Measurements from ENCODE around the gene TMEM169.

The TMEM169 gene

DNA sequence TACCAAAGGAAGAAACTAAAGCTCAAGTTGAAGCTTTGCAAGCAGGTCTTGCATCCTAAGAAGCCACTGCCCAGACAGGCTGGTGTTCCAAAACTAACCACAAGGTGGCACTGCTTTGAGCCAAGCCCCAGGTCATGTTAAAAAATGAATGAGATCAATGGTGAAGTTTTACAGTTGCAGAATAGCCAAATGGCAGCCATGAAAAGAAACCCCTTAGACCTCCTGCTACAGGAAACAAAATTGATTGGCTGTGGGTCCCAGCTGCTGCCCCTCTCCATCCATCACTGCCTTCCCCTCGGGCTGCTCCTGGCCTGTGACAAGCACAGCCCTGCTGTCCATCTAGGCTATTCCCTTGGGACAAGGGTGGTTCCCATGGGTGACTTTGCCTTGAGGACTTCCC is 47.7 kb upstream of the TMEM169 start:
- no peak overlapping the region for H3K27ac ChIP-seq (ENCODE audit: extremely low read depth, low read depth, low read length)
- H3K4me1 ChIP-seq (ENCODE audit: control insufficient read depth, insufficient read depth, low read length) = no peaks in the 10 kb centered on the region
- ChIA-PET POLR2A (no interaction called here), CTCF (interaction anchor here (0.6 to 5.6 kb wide), 22 partner anchors 8 to 1368 kb away, joined by 3 to 52 read pairs (median 4); partner anchors contain the start of genes PECR and TMEM169)
- no peaks in the 10 kb centered on the region for H3K9me3 ChIP-seq (ENCODE audit: control insufficient read depth, insufficient read depth, low read depth, low read length)
- H3K36me3 ChIP-seq (ENCODE audit: control insufficient read depth in 2 of 2, insufficient read depth in 1 of 2, low read length in 2 of 2) = peaks cover 0 to 46% of the 10 kb centered on the region in 2 experiments; a peak in 1 of 3 replicates
- H3K4me3 ChIP-seq (ENCODE audit: low read depth, low read length) = no peak overlapping the region
- peak; percentile 18; the same call in 1 of the 2 replicates for TF ChIP-seq ZNF654 (tag by site-specific recombination; IDR thresholded peaks at IDR 0.05; ENCODE audit: low read depth)
- TF ChIP-seq SALL2 (tag by site-specific recombination; IDR thresholded peaks at IDR 0.05; ENCODE audit: borderline replicate concordance) = no peak
- no peak for TF ChIP-seq ZNF148 (tag by site-specific recombination; IDR thresholded peaks at IDR 0.05; ENCODE audit: borderline replicate concordance)
- TF ChIP-seq SP7 (tag by site-specific recombination; IDR thresholded peaks at IDR 0.05) = no peak
- TF ChIP-seq ZBTB48 (tag by site-specific recombination; IDR thresholded peaks at IDR 0.05) = no peak

- Histone ChIP-seq H3K27ac (ENCODE audit: extremely low read depth, low read depth, low read length) (no peak overlapping the region), H3K9me3 (ENCODE audit: control insufficient read depth, insufficient read depth, low read depth, low read length) (no peaks in the 10 kb centered on the region), H3K4me3 (ENCODE audit: low read depth, low read length) (no peak overlapping the region), H3K36me3 (ENCODE audit: control insufficient read depth in 2 of 2, insufficient read depth in 1 of 2, low read length in 2 of 2) (peaks cover 6 to 63% of the 10 kb centered on the region in 2 experiments; a peak in 2 of 3 replicates), H3K4me1 (ENCODE audit: control insufficient read depth, insufficient read depth, low read length) (no peaks in the 10 kb centered on the region)
- CTCF ChIA-PET = interaction anchor here (0.7 to 0.9 kb wide), 2 partner anchors 8 to 90 kb away, joined by 3 to 4 read pairs; no protein-coding TSS in a partner anchor
- POLR2A ChIA-PET = no interaction called here
- TF ChIP-seq ZNF423 (tag by site-specific recombination; IDR thresholded peaks at IDR 0.05) (no peak), ZBTB20 (tag by site-specific recombination; IDR thresholded peaks at IDR 0.05) (no peak), ZNF394 (tag by site-specific recombination; IDR thresholded peaks at IDR 0.05; ENCODE audit: borderline replicate concordance) (no peak), ZNF280D (tag by site-specific recombination; IDR thresholded peaks at IDR 0.05) (no peak), SP3 (tag by site-specific recombination; IDR thresholded peaks at IDR 0.05) (no peak), RBAK (tag by site-specific recombination; IDR thresholded peaks at IDR 0.05) (no peak), ZNF114 (tag by site-specific recombination; IDR thresholded peaks at IDR 0.05) (no peak), YY2 (tag by site-specific recombination; IDR thresholded peaks at IDR 0.05) (no peak), BCL11B (tag by site-specific recombination; IDR thresholded peaks at IDR 0.05; ENCODE audit: low read depth) (no peak), ZNF2 (tag by site-specific recombination; IDR thresholded peaks at IDR 0.05) (no peak), MYNN (tag by site-specific recombination; IDR thresholded peaks at IDR 0.05; ENCODE audit: borderline replicate concordance) (no peak), SALL2 (tag by site-specific recombination; IDR thresholded peaks at IDR 0.05; ENCODE audit: borderline replicate concordance) (no peak), ZNF518A (tag by site-specific recombination; conservative IDR thresholded peaks at IDR 0.05; ENCODE audit: low read depth) (no peak), ZNF157 (tag by site-specific recombination; IDR thresholded peaks at IDR 0.05) (no peak), ZNF169 (tag by site-specific recombination; IDR thresholded peaks at IDR 0.05) (no peak), ZBTB48 (tag by site-specific recombination; IDR thresholded peaks at IDR 0.05) (no peak), ZNF248 (tag by site-specific recombination; IDR thresholded peaks at IDR 0.05) (no peak), ZNF623 (tag by site-specific recombination; IDR thresholded peaks at IDR 0.05) (no peak), ZNF16 (tag by site-specific recombination; IDR thresholded peaks at IDR 0.05; ENCODE audit: low read depth) (no peak)
Observed at GRCh38 chr2:216039918-216040317, 41.8 kb upstream of the TMEM169 start.

All from HEK293 (cell line).